Spleen (tissue), 11 donors: ENCODE data around the gene CDC25C. TPM values are rescaled to one million over a fixed set of nuclear protein-coding genes. Genes with fewer than 3 reads are reported as not detected.

ENCODE experiments used
- DNase-seq: peaks from one replicate; pipeline ENCODE4 v3.0.0-alpha.2; 2020
- H3K27ac ChIP-seq, 8 donors: fragments of 200-600 bp; sonication (generic) in 7 of 8; 1 replicate in 4 of 8; 2 replicates in 4 of 8; pipeline versions ENCODE4 v1.5.0 to v1.8.0; 2016 to 2021; ENCODE audit warnings: inconsistent platforms in 4 of 8, mild to moderate bottlenecking in 4 of 8, moderate library complexity in 1 of 8
- H3K27me3 ChIP-seq, 7 donors: fragments of 200-600 bp; sonication (generic) in 6 of 7; replicated peaks in 1 of 7; 1 replicate in 4 of 7; 2 replicates in 3 of 7; pipeline versions ENCODE4 v1.5.0 to v1.8.0; 2016 to 2021; ENCODE audit warnings: inconsistent platforms in 3 of 7, mild to moderate bottlenecking in 1 of 7
- H3K36me3 ChIP-seq, 6 donors: fragments of 200-600 bp; sonication (generic) in 5 of 6; 1 replicate in 4 of 6; 2 replicates in 2 of 6; pipeline versions ENCODE4 v1.5.0 to v1.8.0; 2016 to 2021; ENCODE audit warnings: inconsistent platforms in 2 of 6
- H3K4me1 ChIP-seq, 6 donors: fragments of 200-600 bp; sonication (generic) in 5 of 6; 1 replicate in 3 of 6; 2 replicates in 3 of 6; pipeline versions ENCODE4 v1.5.0 to v1.8.0; 2016 to 2021; ENCODE audit warnings: inconsistent platforms in 3 of 6
- H3K4me3 ChIP-seq, 8 donors: fragments of 200-600 bp; sonication (generic) in 7 of 8; 1 replicate in 4 of 8; 2 replicates in 4 of 8; pipeline versions ENCODE4 v1.5.0 to v1.8.0; 2016 to 2021; ENCODE audit warnings: inconsistent platforms in 4 of 8, mild to moderate bottlenecking in 4 of 8, moderate library complexity in 2 of 8
- H3K9me3 ChIP-seq, 8 donors: fragments of 200-600 bp; sonication (generic) in 7 of 8; 1 replicate in 4 of 8; 2 replicates in 4 of 8; pipeline versions ENCODE4 v1.5.0 to v1.8.0; 2016 to 2021; ENCODE audit warnings: inconsistent platforms in 4 of 8
- CTCF ChIP-seq, 11 experiments: fragments of 200-600 bp in 7 of 11; fragments of 450-650 bp in 4 of 11; sonication (generic) in 4 of 11; IDR thresholded peaks in 8 of 11; conservative IDR thresholded peaks in 3 of 11; 1 replicate in 7 of 11; 2 replicates in 4 of 11; pipeline versions ENCODE4 v1.4.0 to v1.8.0; 2016 to 2021; ENCODE audit warnings: antibody characterized with exemption in 11 of 11, inconsistent platforms in 4 of 11, mild to moderate bottlenecking in 1 of 11
- POLR2A ChIP-seq, 3 donors: fragments of 450-650 bp; IDR thresholded peaks; one replicate each; pipeline ENCODE4 v1.5.1; 2017; ENCODE audit warnings: antibody characterized with exemption in 3 of 3, mild to moderate bottlenecking in 1 of 3
- POLR2AphosphoS5 ChIP-seq, 3 donors: sonication (generic); formaldehyde crosslinking; IDR thresholded peaks; one replicate each; pipeline ENCODE4 v1.5.1; 2017; ENCODE audit warnings: antibody characterized with exemption in 3 of 3
- WGBS, 5 donors: extraction: QIAGEN DNeasy Blood & Tissue Kit in 3 of 5; methylation state at CpG; one replicate each; pipeline versions ENCODE4 v1.1.5 to v1.1.7; 2013 to 2018; 5-methylcytosine and 5-hydroxymethylcytosine counted together
- intact Hi-C: fragments of 100-400 bp; cut with DNase I; formaldehyde crosslinking; loops from one replicate; pipeline ENCODE4 v1.15.0; 2023; ENCODE audit warnings: low total_unique reads
- polyA plus RNA-seq, 3 donors: library from polyadenylated mRNA; stranded (reverse); fragments of 200-250 nt; gene quantifications; one replicate each; pipeline ENCODE4 v1.2.1, GENCODE V29; 2013
- total RNA-seq, 7 donors: library from RNA; depleted of rRNA in 3 of 7; stranded (reverse); fragments of >200 nt in 3 of 7; fragmentation: NEBNext Ultra II Directional in 4 of 7; extraction: Animal tissue kit (Norgen Biotek cat#: 25700) in 4 of 7; gene quantifications; one replicate each; pipeline versions ENCODE4 v1.1.0 to v1.2.1, GENCODE V29; 2016 to 2021
- donor health status: healthy with polysubstance abuse.
- donor health status: DM: no; HTN: no; CAD: no; lungs with moderate emphysema.
- donor health status: DM: no; HTN: no; CAD: no.
- donor health status: Bipolar disorder and iron deficiency.
- donor health status: healthy.
- donor health status: DM: no; HTN: no; CAD: no.
- donor health status: DM: yes; HTN: yes; CAD: no.

CDC25C gene
- total and polyA plus RNA-seq, 10 donors: 0.25 to 6.0 (median 0.83) TPM

GRCh38 chr5:138275895-138276294 is 55.7 kb downstream of the CDC25C start:
- Histone ChIP-seq H3K9me3 (no peaks in the 10 kb centered on the region), H3K4me3 (no peak overlapping the region), H3K36me3 (no peaks in the 10 kb centered on the region), H3K27me3 (peaks cover 0 to 29% (median 17%) of the 10 kb centered on the region in 7 donors), H3K4me1 (peaks cover 0 to 14% (median 12%) of the 10 kb centered on the region in 6 donors), H3K27ac (no peak overlapping the region)
- intact Hi-C loops: no loop called here
- WGBS, 5 donors: 29 to 53% (median 40%) methylated on average over 1 of the region's 1 CpG
- DNase-seq: no peak
- TF ChIP-seq POLR2AphosphoS5 (IDR thresholded peaks at IDR 0.05): no peak
- TF ChIP-seq POLR2A (IDR thresholded peaks at IDR 0.05): no peak
- no peak for TF ChIP-seq CTCF (IDR thresholded peaks at IDR 0.05 in 8 of 11, conservative IDR thresholded peaks at IDR 0.05 in 3 of 11)

GRCh38 chr5:138275379-138275782 is 56.2 kb downstream of the CDC25C start:
- H3K9me3 ChIP-seq: no peaks in the 10 kb centered on the region
- TF ChIP-seq CTCF (IDR thresholded peaks at IDR 0.05 in 8 of 11, conservative IDR thresholded peaks at IDR 0.05 in 3 of 11) (no peak), POLR2AphosphoS5 (IDR thresholded peaks at IDR 0.05) (no peak)
- no peak overlapping the region for H3K4me3 ChIP-seq
- H3K4me1 ChIP-seq: peaks cover 0 to 14% (median 12%) of the 10 kb centered on the region in 6 donors
- peaks cover 0 to 29% (median 17%) of the 10 kb centered on the region in 7 donors for H3K27me3 ChIP-seq
- WGBS, 5 donors: 34 to 49% (median 39%) methylated on average over 3 of the region's 3 CpGs
- no peaks in the 10 kb centered on the region for H3K36me3 ChIP-seq
- DNase-seq: no peak
- no peak overlapping the region for H3K27ac ChIP-seq
- intact Hi-C loops: no loop called here

- H3K36me3 ChIP-seq: no peaks in the 10 kb centered on the region
Observed at GRCh38 chr5:138274189-138274853, 57.3 kb downstream of the CDC25C start, which contains the start of gene GFRA3. Gene GFRA3 (minus strand): TSS chr5:138274621. CDS start chr5:138274424, 197 bp downstream.

More at GRCh38 chr5:138274189-138274853, 57.3 kb downstream of the CDC25C start, which contains the start of gene GFRA3:
- Histone ChIP-seq H3K4me3 (peak within 1 kb of the TSS in 7 of 8 donors; percentile 23 to 65 (median 28)), H3K9me3 (no peaks in the 10 kb centered on the region), H3K27ac (no peak within 1 kb of the TSS), H3K27me3 (peaks cover 0 to 35% (median 17%) of the 10 kb centered on the region in 7 donors), H3K4me1 (peaks cover 0 to 14% (median 12%) of the 10 kb centered on the region in 6 donors)
- DNase-seq: no peak
- intact Hi-C loops: no loop called here
- 2 to 4% (median 2%) methylated on average over 12 to 62 of the region's 62 CpGs for WGBS, 5 donors
- TF ChIP-seq CTCF (IDR thresholded peaks at IDR 0.05 in 8 of 11, conservative IDR thresholded peaks at IDR 0.05 in 3 of 11) (no peak), POLR2AphosphoS5 (IDR thresholded peaks at IDR 0.05) (no peak), POLR2A (IDR thresholded peaks at IDR 0.05) (no peak)
